H9 (cell line): ENCODE data around the gene SFMBT1. TPM values are rescaled to one million over a fixed set of nuclear protein-coding genes. Genes with fewer than 3 reads are reported as not detected.

Source experiments
- DNase-seq: peaks from one replicate; pipeline ENCODE4 v3.0.0-alpha.2; 2017
- H2AFZ ChIP-seq: one replicate; pipeline ENCODE4 v1.6.1; 2013; ENCODE audit warnings: mild to moderate bottlenecking, low read length, control low read depth, moderate library complexity
- H2AK5ac ChIP-seq: 2 replicates; pipeline ENCODE4 v1.6.1; 2013; ENCODE audit warnings: low read length, control low read depth, mixed read lengths; ENCODE audit not compliant: insufficient read length
- H2BK120ac ChIP-seq: one replicate; pipeline ENCODE4 v1.6.1; 2013; ENCODE audit warnings: low read depth, mild to moderate bottlenecking, low read length, control low read depth, inconsistent platforms; ENCODE audit not compliant: poor library complexity, severe bottlenecking
- H2BK12ac ChIP-seq: 2 replicates; pipeline ENCODE4 v1.6.1; 2013; ENCODE audit warnings: low read length, control low read depth, mixed read lengths, low read depth; ENCODE audit not compliant: insufficient read length
- H2BK15ac ChIP-seq: 2 replicates; pipeline ENCODE4 v1.6.1; 2013; ENCODE audit warnings: low read depth, low read length, control low read depth
- H2BK20ac ChIP-seq: one replicate; pipeline ENCODE4 v1.6.1; 2013; ENCODE audit warnings: low read depth, mild to moderate bottlenecking, low read length, control low read depth, inconsistent platforms; ENCODE audit not compliant: poor library complexity, severe bottlenecking
- H2BK5ac ChIP-seq: 2 replicates; pipeline ENCODE4 v1.6.1; 2013; ENCODE audit warnings: low read length, control low read depth, mixed read lengths; ENCODE audit not compliant: insufficient read length
- H3K14ac ChIP-seq: 2 replicates; pipeline ENCODE4 v1.6.1; 2013; ENCODE audit warnings: low read length, control low read depth; ENCODE audit not compliant: insufficient read depth
- H3K18ac ChIP-seq: 2 replicates; pipeline ENCODE4 v1.6.1; 2013; ENCODE audit warnings: low read depth, mild to moderate bottlenecking, mixed read lengths, low read length, control low read depth; ENCODE audit not compliant: insufficient read length
- H3K23ac ChIP-seq: 2 replicates; pipeline ENCODE4 v1.6.1; 2013; ENCODE audit warnings: low read length, control low read depth, mixed read lengths, low read depth; ENCODE audit not compliant: insufficient read length
- H3K23me2 ChIP-seq: 2 replicates; pipeline ENCODE4 v1.6.1; 2013; ENCODE audit warnings: low read depth, mild to moderate bottlenecking, mixed read lengths, low read length, control low read depth; ENCODE audit not compliant: insufficient read length, poor library complexity, severe bottlenecking
- H3K27ac ChIP-seq: 2 replicates; pipeline ENCODE4 v1.5.1; 2013; ENCODE audit warnings: low read length, control low read depth, mixed read lengths, low read depth; ENCODE audit not compliant: insufficient read length
- H3K27me3 ChIP-seq: 2 replicates; pipeline ENCODE4 v1.6.1; 2013; ENCODE audit warnings: low read length, control low read depth, inconsistent platforms; ENCODE audit not compliant: insufficient read depth
- H3K4ac ChIP-seq: 2 replicates; pipeline ENCODE4 v1.6.1; 2013; ENCODE audit warnings: low read depth, mild to moderate bottlenecking, control low read depth, inconsistent platforms, low read length, moderate library complexity
- H3K4me1 ChIP-seq: 2 replicates; pipeline ENCODE4 v1.6.1; 2013; ENCODE audit warnings: low read length, control low read depth, inconsistent platforms; ENCODE audit not compliant: insufficient read depth
- H3K4me2 ChIP-seq: 2 replicates; pipeline ENCODE4 v1.6.1; 2013; ENCODE audit warnings: low read length, control low read depth, mixed read lengths; ENCODE audit not compliant: insufficient read length, insufficient read depth
- H3K56ac ChIP-seq: 2 replicates; pipeline ENCODE4 v1.6.1; 2013; ENCODE audit warnings: low read depth, mild to moderate bottlenecking, mixed read lengths, low read length, control low read depth; ENCODE audit not compliant: insufficient read length
- H3K79me1 ChIP-seq: 2 replicates; pipeline ENCODE4 v1.6.1; 2013; ENCODE audit warnings: low read depth, mild to moderate bottlenecking, moderate library complexity, low read length, control low read depth, inconsistent platforms; ENCODE audit not compliant: insufficient read depth, poor library complexity, severe bottlenecking
- H3K79me2 ChIP-seq: 2 replicates; pipeline ENCODE4 v1.6.1; 2013; ENCODE audit warnings: low read length, control low read depth, inconsistent platforms; ENCODE audit not compliant: insufficient read depth
- H3K9ac ChIP-seq: 2 replicates; pipeline ENCODE4 v1.6.1; 2013; ENCODE audit warnings: low read length, control low read depth, mixed read lengths; ENCODE audit not compliant: insufficient read length; ENCODE audit errors: extremely low read depth
- H3K9me3 ChIP-seq: one replicate; pipeline ENCODE4 v1.6.1; 2013; ENCODE audit warnings: low read depth, low read length, inconsistent platforms; ENCODE audit not compliant: control insufficient read depth
- H3T11ph ChIP-seq: one replicate; pipeline ENCODE4 v1.6.1; 2013; ENCODE audit warnings: mild to moderate bottlenecking, low read length, control low read depth, inconsistent platforms
- H4K20me1 ChIP-seq: one replicate; pipeline ENCODE4 v1.6.1; 2013; ENCODE audit not compliant: control insufficient read depth, insufficient read length, insufficient read depth
- H4K5ac ChIP-seq: 2 replicates; pipeline ENCODE4 v1.6.1; 2013; ENCODE audit warnings: low read depth, mild to moderate bottlenecking, mixed read lengths, low read length, control low read depth; ENCODE audit not compliant: insufficient read length
- H4K8ac ChIP-seq: replicated peaks from 2 replicates; pipeline ENCODE4 v1.6.1; 2013; ENCODE audit warnings: low read length, control low read depth, mixed read lengths, low read depth; ENCODE audit not compliant: insufficient read length
- H4K91ac ChIP-seq: 2 replicates; pipeline ENCODE4 v1.6.1; 2013; ENCODE audit warnings: low read depth, mild to moderate bottlenecking, moderate library complexity, mixed read lengths, low read length, control low read depth; ENCODE audit not compliant: insufficient read length
- H3K27ac Mint-ChIP-seq, 3 experiments: 2 replicates in 2 of 3; 3 replicates in 1 of 3; pipeline ENCODE4 v1.8.0; 2020 to 2021; ENCODE audit warnings: mixed read lengths in 3 of 3, mild to moderate bottlenecking in 1 of 3, moderate library complexity in 1 of 3
- H3K27me3 Mint-ChIP-seq: 2 replicates; pipeline ENCODE4 v1.8.0; 2021; ENCODE audit warnings: low read depth, mild to moderate bottlenecking, moderate library complexity, mixed read lengths
- H3K36me3 Mint-ChIP-seq, 3 experiments: 2 replicates in 2 of 3; 3 replicates in 1 of 3; pipeline ENCODE4 v1.8.0; 2020 to 2021; ENCODE audit warnings: low read depth in 3 of 3, mixed read lengths in 3 of 3; ENCODE audit not compliant: insufficient read depth in 1 of 3
- H3K4me1 Mint-ChIP-seq, 2 experiments: 2 replicates each; pipeline ENCODE4 v1.8.0; 2020; ENCODE audit warnings: mixed read lengths in 2 of 2
- H3K4me3 Mint-ChIP-seq, 2 experiments: 2 replicates in 1 of 2; 3 replicates in 1 of 2; pipeline ENCODE4 v1.8.0; 2020 to 2021; ENCODE audit warnings: mild to moderate bottlenecking in 2 of 2, mixed read lengths in 2 of 2, moderate library complexity in 1 of 2
- H3K9me3 Mint-ChIP-seq, 2 experiments: 2 replicates in 1 of 2; 3 replicates in 1 of 2; pipeline ENCODE4 v1.8.0; 2020; ENCODE audit warnings: mild to moderate bottlenecking in 2 of 2, mixed read lengths in 2 of 2, moderate library complexity in 1 of 2
- CTCF ChIP-seq: fragments of 200-600 bp; sonication (generic); conservative IDR thresholded peaks from 3 replicates; pipeline ENCODE4 v1.8.0; 2021; ENCODE audit warnings: antibody characterized with exemption, mild to moderate bottlenecking
- WGBS: extraction: QIAGEN DNeasy Blood & Tissue Kit; methylation state at CpG from one replicate; pipeline ENCODE4 v1.1.7; 2013; ENCODE audit warnings: missing lambda C conversion rate, low lambda C conversion rate, mixed read lengths; ENCODE audit not compliant: insufficient read length; ENCODE audit errors: extremely low coverage; 5-methylcytosine and 5-hydroxymethylcytosine counted together
- total RNA-seq: library from RNA; stranded (reverse); gene quantifications from 2 replicates; pipeline ENCODE4 v1.2.1, GENCODE V29; 2021

The SFMBT1 gene
- total RNA-seq, 1 experiment from 2014 or later = 15.3 TPM

GRCh38 chr3:52926554-52926953 is 119.3 kb downstream of the SFMBT1 start:
- Histone ChIP-seq H4K5ac (no peak overlapping the region), H3K56ac (no peak overlapping the region), H4K91ac (no peak overlapping the region), H3K14ac (no peak overlapping the region), H3K27ac (no peak overlapping the region), H3K23ac (no peak overlapping the region), H4K20me1 (no peaks in the 10 kb centered on the region), H3K79me1 (no peaks in the 10 kb centered on the region), H3K4me2 (no peak overlapping the region), H2BK120ac (no peak overlapping the region), H4K8ac (no peak overlapping the region), H3K79me2 (no peaks in the 10 kb centered on the region), H2AK5ac (no peak overlapping the region), H2BK15ac (no peak overlapping the region), H3K4me1 (no peaks in the 10 kb centered on the region), H2BK5ac (no peak overlapping the region), H3K9ac (no peak overlapping the region), H2BK12ac (no peak overlapping the region), H3K18ac (no peak overlapping the region), H2AFZ (no peak overlapping the region), H3T11ph (no peak overlapping the region), H2BK20ac (no peak overlapping the region), H3K23me2 (no peaks in the 10 kb centered on the region), H3K27me3 (no peaks in the 10 kb centered on the region), H3K9me3 (no peaks in the 10 kb centered on the region), H3K4ac (no peak overlapping the region)
- DNase-seq = no peak
- H3K4me1 Mint-ChIP-seq = no peaks in the 10 kb centered on the region; a peak in 1 of 4 replicates
- WGBS = no CpG with 5 or more reads among the region's 2 CpGs
- H3K27me3 Mint-ChIP-seq = no peaks in the 10 kb centered on the region
- peaks cover 0 to 4% (median 3%) of the 10 kb centered on the region in 3 experiments; a peak in 2 of 7 replicates for H3K36me3 Mint-ChIP-seq
- no peak overlapping the region for H3K27ac Mint-ChIP-seq
- H3K9me3 Mint-ChIP-seq = no peaks in the 10 kb centered on the region
- H3K4me3 Mint-ChIP-seq = no peak overlapping the region
- no peak for TF ChIP-seq CTCF
